ENCODE measurements around the gene FAM114A1.
"Not testable (repeated sequence)": the region's sequence is repeated elsewhere in the genome, so short reads cannot be mapped to it uniquely, and the experiment has no call there.

The FAM114A1 gene

DNA sequence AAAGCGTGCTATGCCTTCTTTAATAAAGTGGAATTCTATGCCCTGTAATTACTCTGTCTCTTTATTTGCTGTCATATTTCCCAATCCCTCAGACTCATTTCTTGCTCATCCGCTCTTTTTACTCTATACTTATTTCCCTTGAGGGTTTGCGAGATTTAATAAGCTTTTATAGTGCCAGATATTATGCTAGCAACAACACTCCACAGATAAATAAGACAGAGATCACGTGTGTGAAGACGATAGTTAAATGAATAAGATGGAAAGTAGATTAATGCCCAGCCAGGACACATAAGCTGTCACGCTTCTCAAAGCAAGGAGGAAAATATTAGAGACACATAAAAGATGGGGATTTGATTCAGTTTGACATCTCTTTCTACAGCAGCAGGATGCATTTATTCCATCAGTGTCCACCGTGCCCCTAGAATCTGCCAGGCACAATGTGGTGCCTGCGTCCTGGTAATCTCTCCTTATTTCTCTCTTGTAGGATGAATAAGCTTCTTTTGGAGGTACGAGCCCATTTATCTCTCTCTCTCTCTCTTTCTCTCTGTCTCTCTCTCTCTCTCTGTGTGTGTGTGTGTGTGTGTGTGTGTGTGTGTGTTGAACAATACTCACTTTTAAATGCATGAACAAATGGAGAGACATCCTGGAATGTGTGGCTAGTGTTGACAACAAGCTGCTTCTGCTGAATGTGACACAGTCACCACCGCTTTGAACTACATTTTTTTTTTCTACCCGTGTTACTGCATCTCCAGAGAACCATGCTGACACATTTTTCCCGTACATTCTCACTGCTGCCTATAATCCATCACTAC is 116.4 kb downstream of the FAM114A1 start:
- TF ChIP-seq, protein P1, sequence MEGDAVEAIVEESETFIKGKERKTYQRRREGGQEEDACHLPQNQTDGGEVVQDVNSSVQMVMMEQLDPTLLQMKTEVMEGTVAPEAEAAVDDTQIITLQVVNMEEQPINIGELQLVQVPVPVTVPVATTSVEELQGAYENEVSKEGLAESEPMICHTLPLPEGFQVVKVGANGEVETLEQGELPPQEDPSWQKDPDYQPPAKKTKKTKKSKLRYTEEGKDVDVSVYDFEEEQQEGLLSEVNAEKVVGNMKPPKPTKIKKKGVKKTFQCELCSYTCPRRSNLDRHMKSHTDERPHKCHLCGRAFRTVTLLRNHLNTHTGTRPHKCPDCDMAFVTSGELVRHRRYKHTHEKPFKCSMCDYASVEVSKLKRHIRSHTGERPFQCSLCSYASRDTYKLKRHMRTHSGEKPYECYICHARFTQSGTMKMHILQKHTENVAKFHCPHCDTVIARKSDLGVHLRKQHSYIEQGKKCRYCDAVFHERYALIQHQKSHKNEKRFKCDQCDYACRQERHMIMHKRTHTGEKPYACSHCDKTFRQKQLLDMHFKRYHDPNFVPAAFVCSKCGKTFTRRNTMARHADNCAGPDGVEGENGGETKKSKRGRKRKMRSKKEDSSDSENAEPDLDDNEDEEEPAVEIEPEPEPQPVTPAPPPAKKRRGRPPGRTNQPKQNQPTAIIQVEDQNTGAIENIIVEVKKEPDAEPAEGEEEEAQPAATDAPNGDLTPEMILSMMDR (IDR thresholded peaks at IDR 0.05; ENCODE audit: borderline replicate concordance, insufficient read depth, low read depth, low read length) = no peak
- no peak overlapping the region for H3K4me3 ChIP-seq (ENCODE audit: low read depth, low read length)

DNA sequence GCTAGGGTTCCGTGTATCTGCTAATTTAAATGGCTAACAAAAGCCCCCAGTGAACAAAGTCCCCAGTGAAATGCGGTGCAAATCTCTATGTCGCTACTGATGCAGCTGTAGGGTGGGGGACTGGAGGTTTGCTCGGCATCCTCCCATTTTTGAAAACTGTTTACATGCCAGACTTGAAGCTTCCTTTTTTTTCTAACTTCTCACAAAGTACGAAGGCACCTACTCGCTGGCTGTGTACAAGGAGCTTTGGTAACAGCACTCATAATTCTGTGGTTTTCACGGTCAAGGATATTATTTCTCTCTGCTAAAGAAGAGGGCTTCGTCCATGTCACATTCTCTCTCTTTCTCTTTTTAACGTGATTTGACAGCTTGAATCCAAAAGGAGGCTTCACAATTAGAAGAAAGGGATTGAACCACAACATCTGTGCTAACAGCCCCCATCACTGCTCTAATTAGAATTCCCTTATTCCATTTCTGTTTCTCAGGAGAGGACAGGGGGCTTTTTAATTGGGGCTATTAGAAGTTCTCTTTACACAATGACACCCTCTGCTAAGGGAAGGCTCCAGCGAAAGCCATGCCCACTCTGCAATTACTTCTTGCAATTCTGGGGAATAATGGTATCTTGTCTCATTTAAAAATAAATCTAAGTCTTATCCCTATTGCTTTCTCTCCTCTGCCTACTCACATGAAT is 117.9 kb downstream of the FAM114A1 start:
- TF ChIP-seq, protein P1 (IDR thresholded peaks at IDR 0.05; ENCODE audit: borderline replicate concordance, insufficient read depth, low read depth, low read length) = no peak
- no peak overlapping the region for H3K4me3 ChIP-seq (ENCODE audit: low read depth, low read length)

DNA sequence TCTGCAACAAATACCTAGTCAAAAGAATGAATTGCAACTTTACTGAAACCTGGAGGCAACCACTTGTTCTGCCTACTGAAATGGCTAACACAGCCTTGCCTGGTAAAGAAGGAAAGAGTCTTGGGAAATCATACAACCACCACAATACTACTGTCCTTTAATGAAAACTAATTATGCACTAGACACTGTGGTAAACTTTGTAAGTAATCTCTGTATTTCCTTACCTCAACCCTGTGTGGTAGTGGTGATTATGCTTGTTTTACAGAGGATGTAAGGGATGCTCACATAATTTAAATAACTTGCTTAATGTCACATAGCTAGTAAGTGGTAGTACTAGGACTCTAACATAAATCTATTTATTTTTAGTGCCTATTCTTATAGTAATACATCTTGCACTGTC is 119.9 kb downstream of the FAM114A1 start:
- TF ChIP-seq, protein P1 (IDR thresholded peaks at IDR 0.05; ENCODE audit: borderline replicate concordance, insufficient read depth, low read depth, low read length) = no peak
- no peak overlapping the region for H3K4me3 ChIP-seq (ENCODE audit: low read depth, low read length)

DNA sequence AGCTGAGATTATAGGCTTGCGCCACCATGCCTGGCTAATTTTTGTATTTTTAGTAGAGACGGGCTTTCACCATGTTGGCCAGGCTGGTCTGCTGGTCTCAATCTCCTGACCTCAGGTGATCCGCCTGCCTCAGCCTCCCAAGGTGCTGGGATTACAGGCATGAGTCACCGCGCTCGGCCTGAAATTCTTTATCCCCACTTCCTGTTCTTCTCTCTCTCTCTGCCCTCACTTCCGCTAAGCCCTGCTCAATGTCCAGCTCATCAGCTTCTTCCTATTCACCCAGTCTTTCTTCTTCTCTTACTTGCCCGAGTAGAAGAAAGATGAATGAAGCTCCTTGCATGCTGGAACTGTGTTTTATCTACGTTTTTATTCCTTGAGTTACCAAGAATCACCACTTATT is 120.7 kb downstream of the FAM114A1 start:
- not testable (repeated sequence) for H3K4me3 ChIP-seq (ENCODE audit: low read depth, low read length)

DNA sequence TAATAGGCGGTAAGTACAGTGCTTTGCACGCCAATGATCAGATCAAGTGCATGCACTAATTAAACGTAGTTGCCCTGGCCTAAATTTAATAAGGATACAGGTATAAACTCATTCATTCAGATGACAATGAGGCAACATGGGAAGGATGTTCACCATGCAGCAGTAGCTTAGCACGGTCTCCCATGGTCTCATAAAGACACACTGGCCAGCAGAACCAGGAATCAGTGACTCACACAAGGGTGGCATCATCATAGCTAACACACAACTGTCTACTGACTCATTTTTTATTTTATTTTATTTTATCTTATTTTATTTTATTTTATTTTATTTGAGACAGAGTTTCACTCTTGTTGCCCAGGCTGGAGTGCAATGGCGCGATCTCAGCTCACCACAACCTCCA is 121.9 kb downstream of the FAM114A1 start:
- TF ChIP-seq, protein P1 (IDR thresholded peaks at IDR 0.05; ENCODE audit: borderline replicate concordance, insufficient read depth, low read depth, low read length) = no peak
- H3K4me3 ChIP-seq (ENCODE audit: low read depth, low read length) = no peak overlapping the region

DNA sequence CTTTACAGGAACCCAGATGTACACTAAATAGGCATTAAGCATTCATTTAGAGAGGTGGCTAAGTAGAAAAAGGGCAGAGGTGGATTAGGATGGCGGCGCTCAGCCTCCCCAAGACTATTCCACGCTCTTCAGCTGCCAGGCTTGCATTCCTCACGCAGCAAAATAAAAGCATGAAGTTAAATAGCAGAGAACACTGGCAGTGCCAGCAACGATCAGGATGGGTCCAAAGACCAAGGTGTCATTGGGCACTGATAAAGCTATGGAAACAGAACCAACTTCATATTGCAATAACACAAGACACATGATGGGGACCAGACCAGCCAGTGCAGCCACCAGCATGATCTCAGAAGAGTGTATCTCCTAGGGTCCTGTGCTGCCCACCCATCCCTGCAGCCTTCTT is 122.6 kb downstream of the FAM114A1 start:
- TF ChIP-seq, protein P1 (IDR thresholded peaks at IDR 0.05; ENCODE audit: borderline replicate concordance, insufficient read depth, low read depth, low read length) = no peak
- H3K4me3 ChIP-seq (ENCODE audit: low read depth, low read length) = no peak overlapping the region

DNA sequence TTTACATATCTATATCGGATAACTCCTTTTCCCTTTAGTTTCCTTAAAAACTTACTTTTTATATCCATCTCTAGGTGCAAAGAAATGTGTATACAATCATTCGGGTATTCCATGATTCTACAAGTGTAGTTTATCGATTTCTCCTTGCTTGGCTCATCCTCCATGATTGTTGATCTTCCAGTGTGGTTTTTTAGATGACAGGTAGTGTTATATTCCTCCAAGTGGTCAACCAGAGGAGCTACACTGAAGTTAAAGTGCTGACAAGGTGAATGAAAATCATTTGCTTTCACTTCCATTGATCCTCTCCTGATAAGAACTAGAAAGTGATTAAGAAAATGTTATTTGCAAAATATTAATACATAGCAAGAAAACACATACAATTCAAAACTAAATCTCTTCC is 126.1 kb downstream of the FAM114A1 start:
- TF ChIP-seq, protein P1 (IDR thresholded peaks at IDR 0.05; ENCODE audit: borderline replicate concordance, insufficient read depth, low read depth, low read length) = no peak
- H3K4me3 ChIP-seq (ENCODE audit: low read depth, low read length) = no peak overlapping the region
